Dermis microvascular lymphatic vessel endothelial cell (primary cell): ENCODE measurements around the gene PGPEP1. TPM values are rescaled to one million over a fixed set of nuclear protein-coding genes. Genes with fewer than 3 reads are reported as not detected.

ENCODE experiments used
- DNase-seq, 2 donors: peaks; one replicate each; pipeline versions ENCODE4 v3.0.0 to v3.0.0-alpha.2; 2010; ENCODE audit warnings: low read depth in 2 of 2
- total RNA-seq: library from RNA; depleted of rRNA; stranded (reverse); fragments of >200 nt; gene quantifications from 2 replicates; pipeline ENCODE4 v1.2.1, GENCODE V29; 2014

The PGPEP1 gene
- total RNA-seq, 1 donor from 2014 or later: 19.4 TPM

DNA sequence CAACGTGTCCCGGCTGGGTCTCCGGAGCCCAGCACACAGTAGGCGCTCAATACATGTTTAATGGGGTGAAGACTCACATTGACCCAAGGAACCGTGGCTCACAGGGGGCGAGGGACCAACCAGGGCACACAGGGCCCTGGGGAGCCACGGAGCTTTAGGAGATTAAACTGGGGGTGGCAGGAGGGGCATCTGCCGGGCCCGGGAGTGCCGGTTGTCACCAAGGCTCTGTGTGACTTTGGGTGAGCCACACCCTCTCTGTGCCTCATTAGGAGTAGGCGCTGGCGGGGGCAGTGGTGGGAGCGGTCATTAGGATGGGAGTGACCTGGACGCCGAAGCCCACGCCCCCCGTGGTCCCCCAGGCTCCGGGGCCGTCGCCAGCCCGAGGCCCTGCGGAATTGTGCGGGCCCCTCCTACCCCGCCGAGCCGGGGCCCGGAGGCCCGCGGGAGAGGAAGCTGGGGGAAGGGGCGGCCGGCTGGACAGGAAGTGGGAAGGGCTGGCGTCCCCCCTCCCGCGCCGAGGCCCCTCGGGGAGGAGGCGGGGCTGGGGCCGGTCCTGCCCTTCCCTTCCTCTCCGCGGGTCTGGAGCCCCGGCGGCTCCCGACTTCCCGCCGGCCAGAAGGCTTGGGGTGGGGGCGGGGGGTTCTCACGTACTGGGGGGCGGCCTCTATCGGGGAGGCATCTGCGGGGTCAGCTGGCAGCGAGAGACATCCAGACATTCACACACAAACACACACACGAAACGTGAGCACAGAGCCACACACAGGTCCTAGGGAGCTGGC, 77.0 kb downstream of the PGPEP1 start:
- DNase-seq: peak; percentile 68 to 90

DNA sequence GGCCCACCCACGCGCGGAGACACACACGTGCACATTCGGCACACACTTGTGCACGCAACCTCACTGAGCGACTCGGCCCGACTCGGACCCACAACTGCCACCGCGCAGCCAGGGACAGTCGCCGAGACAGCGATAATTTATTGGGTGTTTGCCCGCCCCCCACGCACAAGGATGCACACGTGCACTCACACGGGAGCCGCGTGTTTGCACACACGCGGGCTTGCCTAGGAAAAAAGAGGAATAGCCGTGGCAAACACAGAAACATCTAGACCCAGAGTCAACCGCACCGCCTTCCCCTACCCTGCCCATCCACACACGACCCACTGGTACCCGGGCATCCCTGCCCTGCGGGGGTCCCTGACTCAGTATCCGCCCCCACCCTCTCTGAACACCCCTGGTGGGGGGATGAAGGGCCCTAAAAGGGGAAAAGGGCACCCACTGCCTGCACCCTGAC, 77.7 kb downstream of the PGPEP1 start:
- no peak for DNase-seq

DNA sequence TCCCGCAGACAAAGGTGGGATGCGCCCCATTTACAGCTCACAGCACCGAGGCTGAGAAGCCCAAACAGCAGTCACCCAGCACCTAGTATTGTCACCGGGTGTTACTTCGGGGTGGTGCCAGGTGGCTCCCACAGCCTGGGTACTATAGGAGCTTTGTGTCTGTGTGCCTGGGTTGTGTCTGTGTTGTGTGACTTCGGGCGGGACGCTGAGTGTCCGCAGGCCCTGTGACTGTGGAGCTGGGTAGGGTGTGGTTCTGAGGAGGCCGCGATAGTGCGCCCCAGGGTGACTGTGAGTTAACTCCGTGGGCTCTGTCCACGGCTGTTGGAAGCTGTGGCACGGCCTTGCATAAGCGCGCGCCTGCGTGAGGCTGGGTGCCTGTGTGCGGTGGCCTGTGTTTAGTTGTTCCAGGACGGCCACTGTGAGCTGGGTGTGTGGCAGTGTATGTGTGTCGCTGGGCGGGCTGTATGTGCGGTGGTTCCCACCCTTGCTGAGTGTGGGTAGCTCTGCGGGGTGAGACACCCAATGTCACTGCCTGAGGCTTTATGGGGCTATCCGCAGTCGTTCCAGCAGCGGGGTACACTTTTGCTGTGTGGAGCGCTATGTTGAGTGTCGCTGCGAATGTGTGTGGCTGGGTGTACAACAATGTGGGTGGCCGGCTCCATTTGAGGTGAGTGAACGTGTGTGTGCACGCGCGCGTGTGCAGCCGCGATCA, 78.2 kb downstream of the PGPEP1 start:
- no peak for DNase-seq

DNA sequence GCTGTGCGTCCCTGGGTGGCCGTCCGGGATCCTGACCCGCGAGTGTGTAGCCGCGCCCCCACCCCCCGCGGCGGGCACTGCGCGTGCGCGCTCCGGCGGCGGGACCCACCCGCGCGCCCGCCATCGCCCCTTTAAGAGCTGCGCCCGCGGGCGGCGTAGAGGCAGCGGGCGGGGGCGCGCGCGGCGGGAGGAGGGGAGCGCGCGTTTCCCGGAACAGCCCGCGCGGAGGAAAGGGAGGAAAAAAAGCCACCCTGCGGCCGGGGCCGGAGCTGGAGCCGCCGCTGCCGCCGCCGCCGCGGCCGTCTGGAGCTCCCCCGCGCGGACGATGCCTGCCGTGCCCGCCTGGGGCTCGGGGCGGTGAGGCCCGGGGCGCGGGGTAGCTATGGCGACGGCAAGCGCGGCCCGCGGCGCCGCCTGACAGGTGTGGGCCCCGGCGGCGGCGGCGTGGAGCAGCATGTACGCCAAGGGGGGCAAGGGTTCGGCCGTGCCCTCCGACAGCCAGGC, 78.8 kb downstream of the PGPEP1 start, which contains the start of gene SSBP4:
TSS of gene SSBP4 (plus strand) at position 204 of the 504 bp plus-strand sequence. CDS start at position 455, 251 bp downstream.
- DNase-seq: peak in 1 of 2 donors; percentile 86

Other genes starting within 250 kb of the PGPEP1 start
- 1.2 and 2.9 TPM in 2 replicates for gene MAST3, start 242.8 kb upstream of the PGPEP1 start, total RNA-seq
- gene PIK3R2, start 187.4 kb upstream of the PGPEP1 start, total RNA-seq: 0.90 and 3.3 TPM in 2 replicates
- gene IFI30, start 166.8 kb upstream of the PGPEP1 start, total RNA-seq: 4.5 and 6.1 TPM in 2 replicates
- 7.2 and 10.0 TPM in 2 replicates for gene MPV17L2, start 147.4 kb upstream of the PGPEP1 start, total RNA-seq
- gene RAB3A, start 136.6 kb upstream of the PGPEP1 start, total RNA-seq: 0.39 and 0.76 TPM in 2 replicates
- gene PDE4C, start 114.2 kb upstream of the PGPEP1 start, total RNA-seq: under 0.01 and 0.13 TPM in 2 replicates
- 0.13 and 0.25 TPM in 2 replicates for gene IQCN, start 66.1 kb upstream of the PGPEP1 start, total RNA-seq
- gene JUND, start 59.0 kb upstream of the PGPEP1 start, total RNA-seq: 68.3 and 137 TPM in 2 replicates
- 113 and 130 TPM in 2 replicates for gene LSM4, start 17.5 kb upstream of the PGPEP1 start, total RNA-seq
- gene GDF15, start 45.6 kb downstream of the PGPEP1 start, total RNA-seq: 74.8 and 238 TPM in 2 replicates
- not detected in 2 replicates for gene LRRC25, start 57.0 kb downstream of the PGPEP1 start, total RNA-seq
- gene SSBP4, start 78.8 kb downstream of the PGPEP1 start, total RNA-seq: 33.9 and 53.5 TPM in 2 replicates
- gene ISYNA1, start 97.5 kb downstream of the PGPEP1 start, total RNA-seq: 38.1 and 57.3 TPM in 2 replicates
- gene ELL, start 181.5 kb downstream of the PGPEP1 start, total RNA-seq: 9.0 and 12.3 TPM in 2 replicates
- gene FKBP8, start 203.0 kb downstream of the PGPEP1 start, total RNA-seq: 141 and 206 TPM in 2 replicates
- gene KXD1, start 217.3 kb downstream of the PGPEP1 start, total RNA-seq: 54.6 and 70.2 TPM in 2 replicates
- 733 and 1,015 TPM in 2 replicates for gene UBA52, start 231.3 kb downstream of the PGPEP1 start, total RNA-seq
- gene REX1BD, start 248.2 kb downstream of the PGPEP1 start, total RNA-seq: 45.4 and 56.6 TPM in 2 replicates